K562 (cell line): ENCODE results near the gene NUP85. TPM values are rescaled to one million over a fixed set of nuclear protein-coding genes. Genes with fewer than 3 reads are reported as not detected.

Experiments used
- ATAC-seq: fragments of 200-7000 bp; cut with Tn5 transposase; 3 replicates; pipeline ENCODE4 v1.9.1; 2020; ENCODE audit warnings: moderate library complexity
- BruUV-seq: library from RNA; stranded (reverse); fragments of 400-500 nt; replicated peaks from 2 replicates; lab custom pipeline; 2021; lab: Mats Ljungman, UMichigan
- CTCF ChIA-PET: fragments of 300-600 bp; formaldehyde crosslinking; extraction: SDS; loops from one replicate; lab custom pipeline; 2021; ENCODE audit warnings: low intra/inter-chr PET ratio; lab: Yijun Ruan, JAX
- POLR2A ChIA-PET: fragments of 300-600, 350-650 bp; sonication (Branson Sonifier 250); formaldehyde crosslinking; extraction: SDS; loops from one replicate; lab custom pipeline; 2021; ENCODE audit warnings: antibody characterized with exemption, inconsistent platforms; lab: Yijun Ruan, JAX
- DNase-seq, 4 experiments: peaks; one replicate each; pipeline versions ENCODE4 v3.0.0 to v3.0.0-alpha.2; 2011 to 2018; ENCODE audit warnings: low spot score in 3 of 4, mixed read lengths in 3 of 4; ENCODE audit errors: extremely low read depth in 1 of 4
- FAIRE-seq: peaks from 2 replicates; lab custom pipeline; 2011; peaks lifted over from hg19 to GRCh38; lab: Jason Lieb, UNC
- H2AFZ ChIP-seq: 2 replicates; pipeline ENCODE4 v1.6.0; 2011; ENCODE audit warnings: low read depth, low read length, control low read depth, inconsistent platforms
- H3K27ac ChIP-seq: fragments of 200-600 bp; 3 replicates; pipeline ENCODE4 v1.8.0; 2011; ENCODE audit warnings: low read depth, mild to moderate bottlenecking, control low read depth, inconsistent platforms, low read length, moderate library complexity, mixed read lengths; ENCODE audit errors: extremely low read depth
- H3K27me3 ChIP-seq, 2 experiments: fragments of 300-600 bp in 1 of 2; 2 replicates in 1 of 2; 3 replicates in 1 of 2; pipeline versions ENCODE4 v1.6.0 to v1.8.0; 2011; ENCODE audit warnings: inconsistent platforms in 2 of 2, low read length in 2 of 2, mild to moderate bottlenecking in 1 of 2, mixed read lengths in 1 of 2, moderate library complexity in 1 of 2; ENCODE audit not compliant: control insufficient read depth in 2 of 2, insufficient read depth in 2 of 2
- H3K36me3 ChIP-seq: fragments of 300-600 bp; 3 replicates; pipeline ENCODE4 v1.8.0; 2011; ENCODE audit warnings: mild to moderate bottlenecking, low read length, inconsistent platforms; ENCODE audit not compliant: control insufficient read depth, insufficient read depth
- H3K4me1 ChIP-seq, 2 experiments: fragments of 200-600 bp in 1 of 2; replicated peaks in 1 of 2; 2 replicates in 1 of 2; 3 replicates in 1 of 2; pipeline versions ENCODE4 v1.5.1 to v1.8.0; 2011; ENCODE audit warnings: inconsistent platforms in 2 of 2, low read length in 2 of 2, mild to moderate bottlenecking in 1 of 2, mixed read lengths in 1 of 2, moderate library complexity in 1 of 2; ENCODE audit not compliant: control insufficient read depth in 2 of 2, insufficient read depth in 2 of 2
- H3K4me2 ChIP-seq: 2 replicates; pipeline ENCODE4 v1.6.1; 2011; ENCODE audit warnings: low read length, control low read depth, inconsistent platforms, mixed read lengths; ENCODE audit not compliant: insufficient read depth
- H3K4me3 ChIP-seq: fragments of 200-600 bp; sonication (generic), shearing (Covaris generic); 2 replicates; pipeline ENCODE4 v1.5.1; 2016; ENCODE audit warnings: control low read depth, inconsistent platforms
- H3K79me2 ChIP-seq: fragments of 200-600 bp; 3 replicates; pipeline ENCODE4 v1.8.0; 2011; ENCODE audit warnings: low read length, inconsistent platforms; ENCODE audit not compliant: control insufficient read depth, insufficient read depth
- H3K9ac ChIP-seq, 2 experiments: 2 replicates each; pipeline versions ENCODE4 v1.6.0 to v1.6.1; 2011; ENCODE audit warnings: low read depth in 2 of 2, low read length in 2 of 2, control low read depth in 1 of 2, inconsistent platforms in 1 of 2, mild to moderate bottlenecking in 1 of 2, mixed read lengths in 1 of 2; ENCODE audit not compliant: insufficient read depth in 1 of 2
- H3K9me1 ChIP-seq: one replicate; pipeline ENCODE4 v1.6.0; 2011; ENCODE audit warnings: inconsistent platforms, mild to moderate bottlenecking, low read length, moderate library complexity; ENCODE audit not compliant: control insufficient read depth, insufficient read depth
- H3K9me3 ChIP-seq: replicated peaks from 2 replicates; pipeline ENCODE4 v1.5.1; 2011; ENCODE audit warnings: low read depth, low read length, inconsistent platforms; ENCODE audit not compliant: control insufficient read depth, insufficient read depth
- H4K20me1 ChIP-seq: replicated peaks from 2 replicates; pipeline ENCODE4 v1.6.1; 2011; ENCODE audit warnings: low read length, inconsistent platforms, mixed read lengths; ENCODE audit not compliant: control insufficient read depth, insufficient read depth
- BRF2 ChIP-seq: IDR thresholded peaks from 3 replicates; pipeline ENCODE4 v1.6.1; 2011; ENCODE audit warnings: borderline replicate concordance, mild to moderate bottlenecking; ENCODE audit not compliant: insufficient read length, insufficient read depth
- NFXL1 ChIP-seq: fragments of 450-650 bp; formaldehyde crosslinking; IDR thresholded peaks from 2 replicates; pipeline ENCODE4 v1.4.0; 2021; ENCODE audit warnings: mild to moderate bottlenecking
- POLR2G ChIP-seq: fragments of 200-400 bp; formaldehyde crosslinking; IDR thresholded peaks from 2 replicates; pipeline ENCODE4 v1.6.1; 2017; ENCODE audit warnings: low read depth, mild to moderate bottlenecking, antibody characterized with exemption, low read length, moderate library complexity
- RBFOX2 ChIP-seq: fragments of 200-400 bp; formaldehyde crosslinking; IDR thresholded peaks from 2 replicates; pipeline ENCODE4 v1.6.1; 2017; ENCODE audit warnings: low read depth, mild to moderate bottlenecking, low read length, moderate library complexity
- WGBS: fragments of 100-300 bp; shearing (Covaris generic); methylation state at CpG from one replicate; pipeline ENCODE4 v1.1.6; 2016; ENCODE audit warnings: low coverage, mixed read lengths; ENCODE audit not compliant: insufficient coverage; ENCODE audit errors: missing lambda C conversion rate; 5-methylcytosine and 5-hydroxymethylcytosine counted together
- in situ Hi-C: fragments of 300-500 bp; cut with MboI; formaldehyde crosslinking; loops from 4 replicates; pipeline ENCODE4 v1.15.0; 2018; ENCODE audit warnings: inconsistent platforms, mixed read lengths
- intact Hi-C: fragments of 100-400 bp; cut with micrococcal nuclease; formaldehyde crosslinking; loops from 2 replicates; pipeline ENCODE4 v1.14.2; 2022
- polyA plus RNA-seq, 8 experiments: library from polyadenylated mRNA; depleted of rRNA in 4 of 8; stranded (reverse) in 5 of 8; unstranded in 3 of 8; fragments of >200 nt; fragmentation: Nextera tagmentation in 2 of 8; fragmentation: Illumina TruSeq in 1 of 8; extraction: Ambion mirVana in 2 of 8; extraction: Trizol in 1 of 8; gene quantifications; 2 replicates each; pipeline versions ENCODE4 v1.2.1 to v1.2.3, GENCODE V29; 2011 to 2014; ENCODE audit warnings: inconsistent platforms in 1 of 8, missing spikeins in 1 of 8
- total RNA-seq, 7 experiments: library from RNA; depleted of rRNA in 6 of 7; stranded (reverse); fragments of >200 nt in 6 of 7; fragmentation: Illumina TruSeq in 2 of 7; extraction: Trizol in 2 of 7; gene quantifications; 2 replicates each; pipeline versions ENCODE4 v1.2.1 to v1.2.3, GENCODE V29; 2011 to 2021; ENCODE audit warnings: low replicate concordance in 1 of 7

The NUP85 gene
- total and polyA plus RNA-seq, 9 of the 15 experiments (the other 6 are each of a cell fraction or from before 2014, with no cell fraction given) = 50.2 to 177 (median 110) TPM

DNA sequence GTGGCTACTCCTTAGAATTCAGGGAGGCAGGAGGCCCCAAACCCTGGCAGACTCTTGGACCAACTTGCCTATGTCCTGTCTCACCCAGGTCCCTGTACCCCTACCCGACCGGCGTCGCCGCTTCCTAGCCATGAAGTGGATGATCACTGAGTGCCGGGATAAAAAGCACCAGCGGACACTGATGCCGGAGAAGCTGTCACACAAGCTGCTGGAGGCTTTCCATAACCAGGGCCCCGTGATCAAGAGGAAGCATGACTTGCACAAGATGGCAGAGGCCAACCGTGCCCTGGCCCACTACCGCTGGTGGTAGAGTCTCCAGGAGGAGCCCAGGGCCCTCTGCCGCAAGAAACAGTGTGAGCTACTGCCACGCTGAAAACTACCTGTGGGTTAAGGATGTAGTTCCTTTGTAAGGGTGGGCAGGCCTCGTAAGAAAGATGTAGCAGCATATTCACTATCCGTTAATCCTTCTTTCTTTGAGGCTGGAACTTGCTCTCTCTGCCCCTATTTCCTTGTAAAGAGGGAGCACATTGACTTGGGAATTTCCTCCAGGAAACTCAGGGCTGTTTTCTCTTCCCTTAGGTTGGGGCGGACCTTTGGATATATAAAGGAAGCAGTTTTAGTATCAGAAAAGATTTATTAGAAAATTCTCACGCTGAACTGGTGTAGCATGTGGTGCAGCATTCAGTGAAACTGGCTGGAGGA is 60.3 kb downstream of the NUP85 start:
- no peaks in the 10 kb centered on the region for H3K9me1 ChIP-seq
- intact Hi-C loops (no loop called here), in situ Hi-C loops (loop anchor here (10.0 kb wide), 1 partner anchor 149 kb away; no protein-coding TSS in a partner anchor)
- ATAC-seq (no peak), DNase-seq (no peak), FAIRE-seq (no peak)
- no peak overlapping the region for H3K4me3 ChIP-seq
- H3K79me2 ChIP-seq = peaks cover 41% of the 10 kb centered on the region
- H3K9ac ChIP-seq = peak overlapping the region in 1 of 2 experiments; percentile 64; a peak in 2 of 4 replicates
- H3K27me3 ChIP-seq = no peaks in the 10 kb centered on the region
- POLR2A ChIA-PET = interaction anchor here (0.7 to 3.2 kb wide), 3 partner anchors 23 to 108 kb away, joined by 3 to 23 read pairs (median 3); partner anchors contain the start of gene SLC25A19
- no peak overlapping the region for H3K4me2 ChIP-seq
- H3K4me1 ChIP-seq = peaks cover 23 to 42% of the 10 kb centered on the region in 2 experiments; a peak in 4 of 5 replicates
- no peaks in the 10 kb centered on the region for H4K20me1 ChIP-seq
- 97% methylated on average over 17 of the region's 17 CpGs for WGBS
- no TSS peak for BruUV-seq
- H3K27ac ChIP-seq = no peak overlapping the region
- TF ChIP-seq RBFOX2 (peak; percentile 38; the same call in 1 of the 2 replicates), POLR2G (peak; percentile 42), NFXL1 (CRISPR knock-in tag) (no peak), BRF2 (no peak)
- TF ChIP-seq, all 486 proteins: peak for 2
- Histone ChIP-seq H2AFZ (no peak overlapping the region), H3K9me3 (no peaks in the 10 kb centered on the region), H3K36me3 (peaks cover 46% of the 10 kb centered on the region; the same call in 2 of the 3 replicates)
- CTCF ChIA-PET = no interaction called here
